ENCODE measurements around the gene BAZ2B.

DNA sequence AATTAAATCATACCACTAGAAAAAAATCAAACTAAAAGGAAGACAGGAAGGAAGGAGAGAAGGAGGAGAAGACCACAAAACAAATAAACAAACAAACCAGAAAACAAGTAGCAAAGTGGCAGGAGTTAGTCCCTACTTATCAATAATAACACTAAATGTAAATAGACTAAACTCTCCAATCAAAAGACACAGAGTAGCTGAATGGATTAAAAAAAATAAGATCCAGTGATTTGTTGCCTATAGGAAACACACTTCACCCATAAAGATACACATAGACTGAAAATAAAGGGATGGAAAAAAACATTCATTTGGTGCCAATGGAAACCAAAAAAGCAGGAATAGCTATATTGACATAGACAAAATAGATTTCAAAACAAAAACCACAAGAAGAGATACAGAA lies 23.4 kb upstream of the BAZ2B start:
- TF ChIP-seq POLR2AphosphoS5 (IDR thresholded peaks at IDR 0.05; ENCODE audit: borderline replicate concordance, low read depth, low read length) (no peak), EZH2 (IDR thresholded peaks at IDR 0.05) (no peak)

Data from SK-N-MC (cell line).